Airway epithelial cell (primary cell): ENCODE measurements around the gene TTC9B. TPM values are rescaled to one million over a fixed set of nuclear protein-coding genes. Genes with fewer than 3 reads are reported as not detected.

Experiments
- total RNA-seq: library from RNA; depleted of rRNA; stranded (reverse); fragments of >200 nt; gene quantifications from 2 replicates; pipeline ENCODE4 v1.2.3, GENCODE V29; 2015

The TTC9B gene
- not detected in 2 replicates for total RNA-seq

GRCh38 chr19:40217934-40218890 lies at the start of gene TTC9B:
TSS of gene TTC9B (minus strand) at chr19:40218384. CDS start at chr19:40218381, 3 bp downstream.

DNA sequence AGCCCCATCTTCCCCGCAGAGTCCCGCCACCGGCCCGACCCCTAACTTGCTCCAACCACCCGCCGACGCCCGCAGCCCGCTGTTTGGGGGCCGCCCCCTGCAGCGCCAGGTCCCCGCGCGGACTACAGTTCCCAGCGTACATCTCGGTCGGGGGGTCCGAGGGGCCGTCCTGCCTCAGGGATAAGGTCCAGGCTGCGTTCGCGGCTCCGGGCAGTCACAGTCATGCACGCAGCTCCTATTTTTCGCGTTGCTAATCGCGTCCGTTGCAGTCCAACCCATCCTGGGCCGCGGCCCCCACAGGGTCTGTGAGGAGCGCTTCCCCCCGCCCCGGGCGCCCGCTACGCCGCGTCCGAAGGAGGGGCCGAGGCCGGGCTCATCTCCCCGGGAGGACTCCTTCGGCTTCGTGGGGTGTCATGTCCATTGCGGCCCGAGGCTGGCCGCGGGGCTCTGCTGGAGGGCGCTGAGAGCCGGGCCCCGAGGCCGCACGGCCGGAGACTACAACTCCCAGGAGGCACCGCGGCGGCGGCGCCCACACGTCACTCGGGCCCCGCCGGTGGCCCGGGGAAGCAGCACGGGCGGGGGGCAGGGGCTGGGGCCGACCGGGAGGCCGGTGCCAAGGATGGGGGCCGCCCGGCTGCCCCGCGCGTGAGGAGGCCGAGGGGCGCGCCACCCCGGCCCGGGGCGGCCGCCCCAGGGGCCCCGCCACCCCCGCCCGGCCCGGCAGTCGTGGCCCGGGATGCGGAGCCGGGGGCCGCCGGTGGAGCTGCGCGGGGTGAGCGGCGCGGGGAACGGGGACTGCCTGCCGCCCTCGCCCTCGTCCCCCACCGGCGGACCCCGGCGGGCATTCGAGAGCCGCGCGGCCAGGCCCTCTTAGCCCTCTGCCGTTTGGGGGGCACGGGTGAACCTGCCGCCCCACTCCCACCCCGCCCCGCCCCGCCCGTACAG lies 27.0 kb downstream of the TTC9B start, which contains the start of gene MAP3K10:
MAP3K10 (plus strand) TSS at position 536 of the 945 bp plus-strand sequence. CDS start 606 bp downstream, outside the sequence.

Other genes starting within 250 kb of the TTC9B start
- gene PSMC4, start 247.2 kb downstream of the TTC9B start, total RNA-seq, result 111 and 129 TPM in 2 replicates
- gene ZNF546, start 221.3 kb downstream of the TTC9B start, total RNA-seq, result 0.09 and 0.78 TPM in 2 replicates
- 2.1 and 3.1 TPM in 2 replicates for gene ZNF780B, start 162.2 kb downstream of the TTC9B start, total RNA-seq
- gene ZNF780A, start 127.4 kb downstream of the TTC9B start, total RNA-seq, result 8.3 and 12.6 TPM in 2 replicates
- 6.0 and 8.5 TPM in 2 replicates for gene MAP3K10, start 27.0 kb downstream of the TTC9B start, total RNA-seq
- not detected in 2 replicates for gene CCNP, start 8.3 kb upstream of the TTC9B start, total RNA-seq
- gene AKT2, start 67.0 kb upstream of the TTC9B start, total RNA-seq, result 51.4 and 75.7 TPM in 2 replicates
- gene C19orf47, start 130.0 kb upstream of the TTC9B start, total RNA-seq, result 5.9 and 19.9 TPM in 2 replicates
- 306 and 337 TPM in 2 replicates for gene PLD3, start 130.3 kb upstream of the TTC9B start, total RNA-seq
- not detected in 2 replicates for gene HIPK4, start 171.8 kb upstream of the TTC9B start, total RNA-seq
- gene PRX, start 195.0 kb upstream of the TTC9B start, total RNA-seq, result 1.4 and 1.6 TPM in 2 replicates
- 33.6 and 36.6 TPM in 2 replicates for gene SERTAD1, start 207.6 kb upstream of the TTC9B start, total RNA-seq
- 24.3 and 27.8 TPM in 2 replicates for gene SERTAD3, start 226.0 kb upstream of the TTC9B start, total RNA-seq
- 191 and 239 TPM in 2 replicates for gene BLVRB, start 247.4 kb upstream of the TTC9B start, total RNA-seq
- gene SPTBN4, start 248.6 kb upstream of the TTC9B start, total RNA-seq, result 0.07 and 0.28 TPM in 2 replicates